ENCODE results near the gene MEA1. TPM values are rescaled to one million over a fixed set of nuclear protein-coding genes. Genes with fewer than 3 reads are reported as not detected.
"Not testable (repeated sequence)": the region's sequence is repeated elsewhere in the genome, so short reads cannot be mapped to it uniquely, and the experiment has no call there.

MEA1 gene
- 33.6 and 52.9 TPM in 2 replicates for total RNA-seq

DNA sequence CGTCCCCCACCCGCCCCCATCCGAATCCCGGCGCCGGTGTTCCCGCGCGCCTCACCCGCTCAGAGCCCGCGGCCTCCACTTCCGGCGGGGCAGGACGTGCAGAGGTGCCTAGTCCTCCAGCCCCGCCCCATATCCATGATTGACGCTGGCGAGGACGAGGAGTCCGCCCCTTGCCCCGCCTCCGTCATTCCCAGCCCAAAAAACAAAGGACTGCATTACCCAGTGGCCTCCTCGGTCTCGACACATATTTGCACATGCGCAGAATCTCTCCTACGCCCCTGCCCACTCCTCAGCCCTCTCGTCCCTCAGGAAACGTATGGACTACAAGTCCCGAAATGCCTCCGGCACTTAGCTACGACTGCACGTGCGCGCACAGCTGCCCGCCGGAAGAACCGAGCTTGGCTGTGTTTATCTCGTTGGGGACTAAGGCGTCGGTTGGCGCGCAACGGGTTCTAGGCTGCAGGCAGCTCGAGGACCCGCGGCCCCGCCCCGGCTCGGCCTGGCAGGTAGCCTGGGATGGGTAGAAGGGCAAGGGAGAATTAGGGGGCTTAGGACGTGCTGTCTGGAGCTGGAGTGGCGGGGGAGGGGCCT, at the start of gene MEA1, which contains the start of gene KLHDC3:
Gene MEA1 (minus strand): TSS at position 104 of the 591 bp plus-strand sequence. CDS start 133 bp downstream, outside the sequence.
Gene KLHDC3 (plus strand): TSS at position 407 of the 591 bp plus-strand sequence. CDS start 2,944 bp downstream, outside the sequence.
- peak; percentile 100 for DNase-seq

GRCh38 chr6:43062818-43063217, 49.1 kb upstream of the MEA1 start:
- DNase-seq = no peak

DNA sequence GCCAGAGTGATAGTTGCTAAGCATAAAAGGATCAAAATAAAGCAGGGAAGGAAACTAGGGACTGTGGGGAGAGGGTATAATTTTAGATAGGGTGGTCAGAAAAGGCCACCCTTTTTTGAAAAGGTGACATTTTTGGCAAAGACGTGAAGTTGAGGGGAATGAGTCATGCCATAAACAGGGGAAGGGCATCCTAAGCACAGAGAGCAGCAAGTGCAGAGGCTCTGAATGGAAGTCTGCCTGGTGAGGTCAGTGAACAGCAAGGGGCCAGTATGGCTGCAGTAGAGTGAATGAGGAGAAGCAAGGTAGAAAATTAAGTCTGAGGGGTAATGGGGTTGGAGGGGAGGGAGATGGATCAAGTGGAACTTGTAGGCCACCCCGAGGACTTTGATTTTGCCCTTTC, 48.1 kb upstream of the MEA1 start:
- DNase-seq = no peak

- DNase-seq = no peak
These were observed 47.2 kb upstream of the MEA1 start for GRCh38 chr6:43060755-43061633.

DNA sequence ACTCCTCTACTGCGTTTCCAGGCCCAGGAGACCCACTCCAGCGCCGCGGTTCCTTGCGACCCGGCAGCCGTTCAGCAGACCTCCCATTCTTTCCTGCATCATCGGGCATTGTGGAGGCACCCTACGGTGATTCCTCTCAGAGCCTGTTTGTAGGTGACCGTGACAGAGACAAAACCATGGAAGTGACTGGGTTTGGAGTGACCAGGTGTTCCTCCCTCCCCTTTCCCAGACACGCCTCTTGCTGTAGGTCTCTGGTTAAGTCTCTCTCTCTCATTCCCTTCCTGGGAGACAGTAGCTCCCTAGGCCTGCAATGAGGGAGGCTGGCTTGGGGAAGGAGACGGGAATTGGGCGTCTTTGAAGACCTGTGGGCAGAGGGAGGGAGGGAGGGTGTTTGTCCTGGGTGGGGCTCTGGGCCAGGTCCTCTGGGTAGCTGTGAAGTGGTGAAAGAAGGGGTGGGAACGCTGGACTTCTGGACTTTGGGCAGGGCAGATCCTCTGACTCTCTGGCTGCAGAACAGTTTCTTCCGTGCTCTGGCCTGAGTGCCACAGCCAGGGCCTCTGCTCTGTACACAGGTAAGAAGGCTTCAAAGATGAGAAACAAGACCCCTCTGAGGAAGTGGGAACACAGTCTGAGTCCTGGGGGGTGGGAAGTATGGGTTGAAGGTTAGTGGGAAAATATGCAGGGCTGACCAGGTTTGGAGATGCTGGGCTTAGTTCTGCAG, 46.4 kb upstream of the MEA1 start:
- no peak for DNase-seq

DNA sequence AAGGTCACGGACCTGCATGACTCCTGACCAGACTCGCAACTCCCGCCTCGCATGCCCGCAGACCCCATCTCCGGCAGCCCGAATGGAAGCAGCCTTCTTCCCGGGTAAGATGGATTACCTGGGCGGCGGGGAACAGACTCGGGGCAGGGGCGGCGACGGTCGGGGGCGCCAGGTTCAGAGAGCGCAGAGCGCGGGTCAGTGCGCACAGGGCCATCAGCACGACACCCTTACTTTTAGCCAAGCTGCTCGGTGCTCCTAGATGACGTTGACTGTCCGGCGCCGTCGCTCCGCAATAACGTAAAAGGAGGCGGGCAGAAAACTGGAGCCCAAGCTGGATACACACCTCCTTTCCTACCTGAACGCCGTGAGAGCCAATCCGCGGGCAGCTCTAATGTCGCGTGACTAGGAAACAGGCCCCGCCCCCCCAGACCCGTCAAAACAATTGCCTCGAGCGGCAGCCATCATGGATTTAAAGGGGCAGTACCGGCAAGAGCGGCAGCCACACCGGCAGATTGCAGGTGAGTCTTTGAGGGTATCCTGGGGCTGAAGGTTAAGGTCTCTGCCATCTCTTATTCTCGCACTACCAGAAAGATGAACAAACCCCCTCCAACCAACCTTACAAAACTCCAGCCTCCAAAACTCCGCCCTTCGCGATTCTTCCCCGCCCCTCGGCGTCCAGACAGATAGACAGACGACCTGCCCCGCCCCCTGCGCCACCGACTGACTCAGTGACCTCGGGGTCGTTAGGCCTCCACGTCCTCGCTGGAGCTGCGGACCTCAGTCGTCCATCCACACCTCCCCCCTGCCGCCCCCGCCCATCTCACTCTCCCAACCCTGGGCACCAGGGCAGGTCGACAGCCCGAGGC, 45.7 kb upstream of the MEA1 start, which contains the start of the genes KLC4 and MRPL2:
Gene KLC4 (plus strand): TSS at position 464 of the 866 bp plus-strand sequence. CDS start 1,705 bp downstream, outside the sequence.
Gene MRPL2 (minus strand): TSS at position 267 of the 866 bp plus-strand sequence. CDS start 53 bp downstream, at position 214.
- DNase-seq = peak; percentile 99

GRCh38 chr6:43058531-43058930, 44.8 kb upstream of the MEA1 start:
- DNase-seq = no peak

- no peak for DNase-seq
These were observed 42.2 kb upstream of the MEA1 start for GRCh38 chr6:43055966-43056365.

DNA sequence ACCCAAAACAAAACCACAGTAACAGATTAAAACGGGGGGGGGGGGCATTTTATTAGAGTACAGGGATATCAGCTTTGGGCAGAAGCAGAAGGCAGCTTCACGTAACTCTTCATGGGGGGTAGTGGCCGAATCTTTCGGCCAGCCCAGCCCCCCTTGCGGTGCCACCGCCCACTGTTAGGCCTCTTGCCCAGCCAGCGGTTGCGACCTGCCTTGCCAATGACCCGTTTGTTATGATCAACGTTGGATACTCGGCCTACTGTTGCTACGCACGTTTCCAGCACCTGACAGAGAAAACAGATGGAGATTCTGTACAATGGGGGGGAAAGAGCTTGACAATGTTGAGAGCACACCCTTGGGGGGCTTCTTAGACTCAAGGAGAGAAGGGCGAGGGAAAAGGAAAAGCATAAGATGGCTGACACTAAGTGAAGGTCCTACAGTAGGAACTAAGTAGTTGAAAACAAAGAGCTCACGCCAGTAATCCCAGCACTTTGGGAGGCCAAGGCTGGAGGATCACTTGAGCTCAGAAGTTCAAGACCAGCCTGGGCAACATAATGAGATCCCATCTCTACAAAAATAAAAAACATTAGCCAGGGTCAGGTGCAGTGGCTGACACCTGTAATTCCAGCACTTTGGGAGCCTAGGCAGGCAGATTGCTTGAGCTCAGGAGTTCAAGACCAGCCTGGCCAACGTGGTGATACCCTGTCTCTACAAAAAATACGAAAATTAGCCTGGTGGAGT, 40.6 kb upstream of the MEA1 start:
- DNase-seq = peak; percentile 51

- peak; percentile 94 for DNase-seq
These were observed 39.9 kb upstream of the MEA1 start, which contains the start of gene CUL7 for GRCh38 chr6:43053545-43054205. Gene CUL7 (minus strand): TSS chr6:43053851. CDS start chr6:43052788, 1,063 bp downstream.

GRCh38 chr6:43052842-43053544, 39.2 kb upstream of the MEA1 start:
- peak; percentile 57 for DNase-seq

GRCh38 chr6:43052225-43052841, 38.6 kb upstream of the MEA1 start:
- DNase-seq = no peak

GRCh38 chr6:43050981-43051380, 37.2 kb upstream of the MEA1 start:
- no peak for DNase-seq

GRCh38 chr6:43047998-43048397, 34.3 kb upstream of the MEA1 start:
- DNase-seq = no peak

DNA sequence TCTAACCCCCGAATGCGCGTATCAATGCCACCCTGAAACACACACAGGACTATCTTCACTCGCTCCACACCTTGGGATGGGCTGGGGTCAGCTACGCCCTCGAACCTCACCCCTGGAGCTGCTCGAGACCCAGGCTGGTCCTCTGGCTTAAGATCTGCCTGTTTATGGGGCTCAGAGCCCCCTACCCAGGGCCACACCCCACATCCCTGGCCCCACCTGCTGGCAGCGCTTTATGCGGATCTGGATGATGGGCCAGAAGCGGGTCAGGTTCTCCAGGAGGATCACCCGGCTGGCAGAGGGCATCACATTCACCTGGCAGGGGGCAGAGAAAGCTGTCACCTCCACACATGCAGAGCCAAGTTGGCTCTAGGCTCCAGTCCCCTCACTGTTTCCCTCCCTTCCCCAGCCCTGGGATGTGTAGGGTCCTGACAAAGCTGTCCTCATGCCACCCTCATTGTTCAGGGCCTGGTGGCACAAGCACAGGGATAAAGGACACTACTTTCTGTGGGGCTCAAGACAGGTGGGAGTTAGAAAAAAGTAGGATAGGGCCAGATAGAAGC, 31.7 kb upstream of the MEA1 start:
- DNase-seq = no peak

GRCh38 chr6:43043310-43043709, 29.6 kb upstream of the MEA1 start:
- no peak for DNase-seq

DNA sequence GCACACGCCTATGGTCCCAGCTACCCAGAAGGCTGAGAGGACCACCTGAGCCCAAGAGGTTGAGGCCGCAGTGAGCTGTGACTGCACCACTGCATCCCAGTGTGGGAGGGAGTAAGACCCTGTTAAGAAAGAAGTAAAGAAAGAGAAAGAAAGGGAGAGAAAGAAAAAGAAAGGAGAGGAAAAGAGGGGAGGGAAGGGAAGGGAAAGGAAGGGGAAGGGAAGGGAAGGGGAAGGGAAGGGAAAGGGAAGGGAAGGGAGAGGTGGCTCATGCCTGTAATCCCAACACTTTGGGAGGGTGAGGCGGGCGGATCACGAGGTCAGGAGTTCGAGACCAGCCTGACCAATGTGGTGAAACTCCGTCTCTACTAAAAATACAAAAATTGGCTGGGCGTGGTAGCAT, 27.7 kb upstream of the MEA1 start:
- DNase-seq = not testable (repeated sequence)

DNA sequence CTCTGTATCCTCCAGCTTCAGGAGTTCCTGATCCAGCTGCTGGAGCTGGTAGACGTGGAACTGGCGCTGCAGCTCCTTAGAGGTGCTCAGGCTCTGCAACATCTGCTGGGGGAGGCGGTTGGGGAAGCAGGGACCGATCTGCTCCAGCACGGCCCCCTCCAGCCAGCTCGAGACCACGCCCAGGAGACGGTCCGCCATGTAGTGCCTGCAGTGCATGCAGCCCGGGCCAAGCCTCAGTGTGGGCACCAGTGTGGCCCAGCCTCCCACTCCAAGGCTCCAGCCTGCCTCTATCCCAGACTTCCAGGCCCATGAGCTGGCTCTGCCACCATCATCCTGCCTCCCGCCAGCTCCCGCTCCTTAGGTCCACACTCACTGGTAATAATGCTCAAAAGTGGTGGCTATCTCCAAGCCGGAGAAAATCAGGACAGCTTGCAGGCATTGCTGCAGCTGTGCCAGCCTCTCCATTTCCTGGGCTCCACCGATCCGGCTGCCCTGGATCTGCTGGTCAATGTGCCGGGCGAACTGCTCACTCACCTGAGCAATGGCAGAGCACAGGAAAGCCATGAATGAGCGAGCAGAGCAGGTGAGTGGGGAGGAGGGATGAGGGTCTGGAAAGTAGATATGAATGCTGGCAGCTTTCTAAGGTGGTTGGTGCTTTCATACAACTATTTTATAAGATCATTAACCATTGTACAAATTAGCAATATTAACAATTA, 27.0 kb upstream of the MEA1 start:
- no peak for DNase-seq

Data from dermis blood vessel endothelial cell (primary cell).